Measurements from ENCODE around the gene PCYT2.

GRCh38 chr17:81955058-81955681 lies 44.0 kb upstream of the PCYT2 start:
- TF ChIP-seq POLR2AphosphoS5 (IDR thresholded peaks at IDR 0.05; ENCODE audit: low read depth, low read length): no peak
- no peak for TF ChIP-seq TAF1 (IDR thresholded peaks at IDR 0.05; ENCODE audit: borderline replicate concordance, insufficient read depth, low read length)

Data from PFSK-1 (cell line).